ENCODE results near the gene SIGMAR1.

- TF ChIP-seq POLR2A (IDR thresholded peaks at IDR 0.05; ENCODE audit: low read depth, low read length) (peak; percentile 94), CTCF (conservative IDR thresholded peaks at IDR 0.05; ENCODE audit: low read depth, low read length) (no peak)
These were observed 28.0 kb upstream of the SIGMAR1 start for GRCh38 chr9:34665381-34666250.

All from IMR-90 (cell line).